ENCODE data around the gene SOCS6.
"Not testable (repeated sequence)": the region's sequence is repeated elsewhere in the genome, so short reads cannot be mapped to it uniquely, and the experiment has no call there.

Gene SOCS6, protein sequence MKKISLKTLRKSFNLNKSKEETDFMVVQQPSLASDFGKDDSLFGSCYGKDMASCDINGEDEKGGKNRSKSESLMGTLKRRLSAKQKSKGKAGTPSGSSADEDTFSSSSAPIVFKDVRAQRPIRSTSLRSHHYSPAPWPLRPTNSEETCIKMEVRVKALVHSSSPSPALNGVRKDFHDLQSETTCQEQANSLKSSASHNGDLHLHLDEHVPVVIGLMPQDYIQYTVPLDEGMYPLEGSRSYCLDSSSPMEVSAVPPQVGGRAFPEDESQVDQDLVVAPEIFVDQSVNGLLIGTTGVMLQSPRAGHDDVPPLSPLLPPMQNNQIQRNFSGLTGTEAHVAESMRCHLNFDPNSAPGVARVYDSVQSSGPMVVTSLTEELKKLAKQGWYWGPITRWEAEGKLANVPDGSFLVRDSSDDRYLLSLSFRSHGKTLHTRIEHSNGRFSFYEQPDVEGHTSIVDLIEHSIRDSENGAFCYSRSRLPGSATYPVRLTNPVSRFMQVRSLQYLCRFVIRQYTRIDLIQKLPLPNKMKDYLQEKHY

DNA sequence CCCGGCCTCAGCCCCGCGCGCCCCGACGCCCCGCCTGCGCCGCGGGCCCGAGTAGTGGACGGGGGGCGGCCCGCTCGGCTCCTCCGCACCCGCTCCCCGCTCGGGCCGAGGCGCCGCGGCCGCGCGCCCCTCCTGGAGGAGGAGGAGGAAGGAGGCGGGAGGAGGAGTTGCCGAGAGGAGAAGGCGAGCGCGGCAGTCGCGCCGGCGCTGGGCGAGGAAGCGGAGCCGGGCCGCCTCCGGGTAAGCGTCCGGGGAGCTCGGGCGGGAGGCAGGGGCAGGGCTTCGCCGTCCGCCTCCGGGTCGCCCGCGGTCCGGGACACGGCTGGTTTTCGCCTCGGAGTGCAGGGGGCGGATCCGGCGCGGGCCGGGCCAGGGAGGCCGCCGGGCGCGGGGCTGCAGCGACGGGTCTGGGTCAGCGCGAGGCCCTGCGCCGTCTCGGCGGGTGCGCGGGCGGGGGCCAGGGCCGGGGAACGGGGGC is at the start of gene SOCS6:
SOCS6 (plus strand) TSS at position 195 of the 478 bp plus-strand sequence. CDS start 35,624 bp downstream, outside the sequence.
- DNase-seq = peak in 33 of 58 donors; percentile 10 to 63 (median 39)

- no peak for DNase-seq
Measured at GRCh38 chr18:70243131-70243929, 45.5 kb upstream of the SOCS6 start.

- peak in 4 of 58 donors; percentile 18 to 23 (median 20) for DNase-seq
Measured at GRCh38 chr18:70246061-70246466, 42.8 kb upstream of the SOCS6 start.

DNA sequence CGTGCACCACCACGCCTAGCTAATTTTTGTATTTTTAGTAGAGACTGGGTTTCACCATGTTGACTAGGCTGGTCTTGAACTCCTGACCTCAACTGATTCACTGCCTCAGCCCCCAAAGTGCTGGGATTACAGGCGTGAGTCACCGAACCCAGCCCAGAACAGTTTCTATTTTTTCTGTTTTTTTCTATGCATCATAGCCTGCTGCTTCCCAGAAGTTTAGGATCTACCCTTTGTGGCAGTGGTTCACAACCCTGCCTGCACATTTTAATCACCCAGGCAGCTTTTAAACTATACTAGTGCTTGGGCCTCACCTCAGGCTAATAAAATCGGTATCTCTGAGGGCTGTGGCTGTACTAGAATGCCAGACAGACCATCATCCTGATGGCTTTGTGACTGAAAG is 39.7 kb upstream of the SOCS6 start:
- DNase-seq = no peak

DNA sequence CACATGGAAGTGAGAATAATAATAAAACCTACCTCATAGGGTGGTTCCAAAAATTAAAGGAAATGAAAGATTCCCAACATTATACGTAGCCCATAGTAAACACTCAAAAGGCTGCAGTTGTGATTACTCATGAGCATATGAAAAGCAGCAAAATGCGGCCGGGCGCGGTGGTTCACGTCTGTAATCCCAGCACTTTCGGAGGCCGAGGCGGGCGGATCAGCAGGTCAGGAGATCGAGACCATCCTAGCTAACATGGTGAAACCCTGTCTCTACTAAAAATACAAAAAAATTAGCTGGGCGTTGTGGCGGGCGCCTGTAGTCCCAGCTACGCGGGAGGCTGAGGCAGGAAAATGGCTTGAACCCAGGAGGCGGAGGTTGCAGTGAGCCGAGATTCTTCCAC is 39.0 kb upstream of the SOCS6 start:
- not testable (repeated sequence) for DNase-seq

DNA sequence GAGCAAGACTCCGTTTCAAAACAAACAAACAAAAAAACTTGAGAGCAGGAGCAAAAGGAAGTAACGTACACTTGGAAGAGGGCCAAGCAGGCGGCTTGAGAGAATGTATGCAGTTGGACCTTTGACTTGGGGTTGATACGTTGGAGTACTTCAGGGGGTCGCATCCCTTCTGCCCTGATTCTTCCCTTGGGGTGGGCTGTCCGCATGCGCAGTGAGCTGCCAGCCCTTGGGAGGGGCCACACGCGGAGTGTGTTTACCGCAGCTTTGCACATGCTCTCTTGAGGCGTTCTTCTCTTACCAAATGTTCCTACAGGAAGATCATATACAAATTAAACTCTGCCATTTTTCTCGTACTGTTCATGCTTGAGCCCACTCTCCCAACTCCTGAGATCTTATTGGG is 38.1 kb upstream of the SOCS6 start:
- no peak for DNase-seq

GRCh38 chr18:70256184-70256583 is 32.7 kb upstream of the SOCS6 start:
- no peak for DNase-seq

- DNase-seq = peak in 3 of 58 donors; percentile 9 to 28 (median 17)
Measured at GRCh38 chr18:70256994-70257393, 31.9 kb upstream of the SOCS6 start.

- no peak for DNase-seq
Measured at GRCh38 chr18:70258243-70258642, 30.6 kb upstream of the SOCS6 start.

DNA sequence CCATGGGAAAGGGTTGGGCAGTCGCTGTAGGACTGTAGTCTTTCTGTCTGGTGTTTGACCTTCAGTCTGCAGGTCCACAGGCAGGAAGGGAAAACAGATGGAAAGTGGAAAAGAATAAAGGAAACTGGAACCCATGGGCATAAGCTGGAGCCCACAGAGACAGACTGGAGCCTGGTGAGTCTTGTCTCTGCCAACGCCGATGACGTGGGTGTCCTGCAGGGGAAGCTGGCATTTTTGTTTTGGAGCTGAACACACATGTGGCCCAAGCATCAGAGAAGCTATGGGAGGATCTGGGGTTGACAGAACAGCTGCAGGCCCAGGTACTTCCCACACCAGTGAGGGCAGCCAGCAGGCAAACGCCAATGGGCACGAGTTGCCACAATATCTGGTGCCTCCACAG is 28.2 kb upstream of the SOCS6 start:
- DNase-seq = no peak

- no peak for DNase-seq
Measured at GRCh38 chr18:70261141-70261788, 27.6 kb upstream of the SOCS6 start.

- DNase-seq = no peak
Measured at GRCh38 chr18:70263336-70263735, 25.5 kb upstream of the SOCS6 start.

DNA sequence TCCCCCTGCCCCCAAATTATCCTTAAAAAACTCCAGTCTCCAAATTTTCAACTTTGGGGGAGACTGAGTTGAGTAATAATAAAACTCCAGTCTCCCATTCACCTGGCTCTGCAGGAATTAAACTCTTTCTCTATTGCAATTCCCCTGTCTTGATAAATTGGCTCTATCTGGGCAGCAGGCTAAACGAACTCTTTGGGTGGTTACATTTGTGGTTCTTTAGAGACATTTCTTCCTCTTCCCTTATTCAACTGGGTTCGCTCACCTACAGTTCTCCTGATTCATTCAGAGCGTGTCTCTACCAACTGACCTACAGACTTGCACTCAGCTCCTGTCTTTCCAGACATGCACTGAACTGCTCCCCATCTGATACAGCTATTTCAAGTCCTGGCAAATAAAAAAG is 17.1 kb upstream of the SOCS6 start:
- no peak for DNase-seq

DNA sequence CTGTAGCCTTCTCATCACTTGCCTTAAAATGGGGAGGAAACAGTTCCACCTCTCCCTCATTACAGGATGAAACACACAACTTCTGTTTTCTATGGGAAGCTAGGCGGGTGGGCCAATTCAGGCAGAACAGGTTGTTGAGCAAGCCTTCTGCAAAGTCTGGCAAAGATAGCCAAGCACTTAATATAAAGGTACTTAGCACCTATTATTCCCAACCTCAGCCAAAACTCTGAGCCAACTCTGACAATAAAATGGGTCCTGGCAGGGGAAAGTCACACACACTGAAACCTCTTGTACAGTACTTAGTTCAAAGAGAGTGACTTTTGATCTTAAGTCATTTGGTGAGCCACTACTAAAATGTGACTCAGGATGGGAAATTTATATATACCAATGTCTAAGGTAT is 15.8 kb upstream of the SOCS6 start:
- DNase-seq = no peak

- peak in 1 of 58 donors; percentile 42 for DNase-seq
Measured at GRCh38 chr18:70276416-70277191, 12.2 kb upstream of the SOCS6 start.

DNA sequence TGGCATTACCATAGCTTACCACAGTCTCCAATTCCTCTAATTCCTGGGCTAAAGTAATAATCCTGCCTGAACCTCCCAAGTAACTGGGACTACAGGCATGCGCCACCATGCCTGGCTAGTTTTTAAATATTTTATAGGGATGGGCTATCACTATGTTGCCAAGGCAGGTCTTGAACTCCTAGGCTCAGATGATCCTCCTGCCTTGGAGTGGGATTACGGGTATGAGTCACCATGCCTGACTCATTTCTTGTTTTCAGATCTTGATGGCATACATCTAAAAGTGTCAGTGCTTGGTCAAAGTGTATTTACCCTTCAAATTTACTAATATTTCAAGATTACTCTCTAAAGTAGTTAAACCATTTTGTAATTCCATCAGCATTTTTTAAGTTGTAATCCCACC is 9.4 kb upstream of the SOCS6 start:
- DNase-seq = no peak

DNA sequence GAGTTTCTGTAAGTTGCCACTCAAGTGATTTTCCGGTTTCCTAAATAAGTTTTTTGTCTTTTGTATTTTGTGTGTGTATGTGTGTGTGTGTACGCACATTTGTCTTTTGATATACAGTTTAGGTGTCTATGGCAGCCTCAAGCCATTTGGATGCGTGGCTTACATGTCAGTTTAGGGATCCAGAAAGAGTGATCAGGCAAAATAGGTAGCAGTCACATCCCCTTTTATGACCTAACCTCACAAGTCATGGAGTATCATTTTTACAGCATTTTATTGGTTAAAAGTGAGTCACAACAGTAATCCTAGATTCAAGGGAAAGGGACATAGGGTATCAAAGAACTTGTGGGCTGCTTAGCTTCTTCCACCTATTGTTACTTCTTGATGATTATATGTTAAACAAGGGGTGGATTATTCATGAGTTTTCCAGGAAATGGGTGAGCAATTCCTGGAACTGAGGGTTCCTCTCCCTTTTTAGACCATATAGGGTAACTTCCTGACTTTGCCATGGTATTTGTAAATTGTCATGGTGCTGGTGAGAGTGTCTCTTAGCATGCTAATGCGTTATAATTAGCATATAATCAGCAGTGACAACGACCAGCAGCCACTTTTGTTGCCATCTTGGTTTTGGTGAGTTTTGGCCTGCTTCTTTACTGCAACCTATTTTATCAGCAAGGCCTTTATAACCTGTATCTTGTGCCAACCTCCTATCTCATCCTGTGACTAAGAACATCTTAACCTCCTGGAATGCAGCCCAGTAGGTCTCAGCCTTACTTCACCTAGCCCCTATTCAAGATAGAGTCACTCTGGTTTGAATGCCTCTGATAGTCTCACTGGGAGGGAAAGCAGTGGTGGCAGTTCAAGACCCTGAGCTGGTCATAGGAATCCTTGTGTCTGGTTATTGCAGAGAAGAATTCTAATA is 8.6 kb upstream of the SOCS6 start:
- no peak for DNase-seq

DNA sequence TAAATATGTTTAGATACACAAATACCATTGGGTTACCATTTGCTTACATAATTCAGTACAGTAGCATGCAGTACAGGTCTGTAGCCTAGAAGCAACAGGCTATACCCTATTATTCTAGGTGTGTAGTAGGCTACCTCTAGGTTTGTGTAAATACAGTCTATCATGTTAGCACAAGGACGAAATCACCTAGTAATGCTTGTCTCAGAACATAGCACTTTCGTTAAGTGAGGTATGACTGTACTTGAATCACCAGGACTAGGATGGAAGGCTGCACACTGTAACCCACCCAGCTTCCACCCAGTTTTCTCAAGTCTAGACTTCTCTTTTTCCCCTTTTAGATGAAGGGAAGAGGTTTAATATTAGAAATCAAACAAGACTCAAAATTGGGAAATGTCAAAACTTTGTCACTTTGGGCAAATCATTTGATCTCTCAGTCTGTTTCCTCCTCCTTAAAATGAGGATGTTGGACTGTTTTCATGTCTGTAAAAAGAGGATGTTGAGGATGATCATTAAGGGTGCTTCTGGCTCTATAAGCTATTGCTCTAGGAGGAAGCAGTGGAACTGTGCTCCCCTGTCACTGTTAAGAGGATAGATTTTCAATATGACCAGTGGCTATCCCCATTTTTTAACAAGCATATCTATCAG is 3.7 kb upstream of the SOCS6 start:
- DNase-seq = peak in 1 of 58 donors; percentile 25

DNA sequence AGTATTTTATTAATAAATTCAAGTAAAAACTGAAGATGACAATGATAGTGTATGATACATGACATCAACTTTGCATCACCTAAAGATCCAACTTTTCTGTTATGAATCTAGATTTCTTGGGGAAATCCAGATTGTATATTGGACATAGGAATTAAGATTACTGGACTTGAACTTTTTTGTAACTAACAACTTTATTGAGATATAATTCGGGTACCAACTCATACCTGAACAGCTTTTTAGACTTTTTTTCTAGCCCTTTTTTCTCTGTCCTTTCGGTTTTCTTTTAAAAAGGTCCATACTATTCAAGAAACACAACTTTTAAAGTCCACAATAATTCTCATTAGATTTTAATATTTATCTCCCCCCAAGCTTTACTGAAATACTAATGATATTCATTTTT is 1.1 kb upstream of the SOCS6 start:
- no peak for DNase-seq
